CD4-positive, alpha-beta T cell (primary cell): ENCODE results near the gene CDH10. TPM values are rescaled to one million over a fixed set of nuclear protein-coding genes. Genes with fewer than 3 reads are reported as not detected.

Experiments used
- ATAC-seq: fragments of 200-7000 bp; cut with Tn5 transposase; one replicate; pipeline ENCODE4 v1.10.0; 2022; ENCODE audit warnings: mild to moderate bottlenecking; ENCODE audit not compliant: poor library complexity
- CTCF ChIA-PET: fragments of 350-600 bp; sonication (Branson Sonifier 250); formaldehyde crosslinking; loops from one replicate; lab custom pipeline; 2021; ENCODE audit warnings: antibody characterized with exemption, inconsistent platforms; lab: Charles Lee
- POLR2A ChIA-PET: fragments of 350-600 bp; sonication (Branson Sonifier 250); formaldehyde crosslinking; loops from one replicate; lab custom pipeline; 2021; ENCODE audit warnings: antibody characterized with exemption, inconsistent platforms; lab: Charles Lee
- DNase-seq, 14 experiments: peaks; one replicate each; pipeline ENCODE4 v3.0.0-alpha.2; 2013 to 2020; ENCODE audit warnings: mixed read lengths in 2 of 14
- H3K27ac ChIP-seq, 2 donors: one replicate each; pipeline versions ENCODE4 v1.5.1 to v1.7.0; 2013; ENCODE audit warnings: low read length in 2 of 2, low read depth in 1 of 2, mild to moderate bottlenecking in 1 of 2
- H3K27me3 ChIP-seq, 2 experiments: 1 replicate in 1 of 2; 2 replicates in 1 of 2; pipeline versions ENCODE4 v1.6.1 to v1.7.0; 2013; ENCODE audit warnings: low read length in 2 of 2, control low read depth in 1 of 2, mild to moderate bottlenecking in 1 of 2, moderate library complexity in 1 of 2; ENCODE audit not compliant: insufficient read depth in 2 of 2, control insufficient read depth in 1 of 2
- H3K36me3 ChIP-seq: one replicate; pipeline ENCODE4 v1.6.1; 2013; ENCODE audit warnings: low read length, control low read depth; ENCODE audit not compliant: insufficient read depth
- H3K4me1 ChIP-seq: one replicate; pipeline ENCODE4 v1.6.1; 2013; ENCODE audit warnings: low read length, control low read depth; ENCODE audit not compliant: insufficient read depth
- H3K4me3 ChIP-seq: one replicate; pipeline ENCODE4 v1.5.1; 2013; ENCODE audit warnings: mild to moderate bottlenecking, low read length, moderate library complexity
- H3K9me3 ChIP-seq, 2 experiments: 1 replicate in 1 of 2; 2 replicates in 1 of 2; pipeline versions ENCODE4 v1.6.1 to v1.7.0; 2013; ENCODE audit warnings: low read length in 2 of 2, mild to moderate bottlenecking in 2 of 2, control low read depth in 1 of 2, moderate library complexity in 1 of 2; ENCODE audit not compliant: control insufficient read depth in 1 of 2, insufficient read depth in 1 of 2
- H3K27ac Mint-ChIP-seq: one replicate; pipeline ENCODE4 v1.8.0; 2020; ENCODE audit warnings: mixed read lengths
- H3K27me3 Mint-ChIP-seq: one replicate; pipeline ENCODE4 v1.8.0; 2021; ENCODE audit warnings: mixed read lengths
- H3K36me3 Mint-ChIP-seq: one replicate; pipeline ENCODE4 v1.8.0; 2021; ENCODE audit warnings: low read depth, mixed read lengths
- H3K4me1 Mint-ChIP-seq: one replicate; pipeline ENCODE4 v1.8.0; 2021; ENCODE audit warnings: low read depth, mixed read lengths
- H3K4me3 Mint-ChIP-seq: one replicate; pipeline ENCODE4 v1.8.0; 2020; ENCODE audit warnings: mild to moderate bottlenecking, mixed read lengths
- H3K9me3 Mint-ChIP-seq: one replicate; pipeline ENCODE4 v1.8.0; 2020; ENCODE audit warnings: mixed read lengths
- CTCF ChIP-seq: fragments of 200-600 bp; IDR thresholded peaks from one replicate; pipeline ENCODE4 v1.8.0; 2022; ENCODE audit warnings: antibody characterized with exemption, mild to moderate bottlenecking
- intact Hi-C, 2 experiments: fragments of 100-400 bp; cut with DNase I in 1 of 2; cut with micrococcal nuclease in 1 of 2; formaldehyde crosslinking; loops; one replicate each; pipeline versions ENCODE4 v1.15.1 to v1.9.0; 2023 to 2025; cut with DNase I, micrococcal nuclease
- total RNA-seq, 174 experiments: library from RNA in 2 of 174; stranded (reverse) in 2 of 174; gene quantifications; one replicate each; pipeline ENCODE4 v1.2.3 and lab custom pipeline; 2021 to 2026

Gene CDH10
- total RNA-seq, 2 experiments from 2014 or later: not detected

DNA sequence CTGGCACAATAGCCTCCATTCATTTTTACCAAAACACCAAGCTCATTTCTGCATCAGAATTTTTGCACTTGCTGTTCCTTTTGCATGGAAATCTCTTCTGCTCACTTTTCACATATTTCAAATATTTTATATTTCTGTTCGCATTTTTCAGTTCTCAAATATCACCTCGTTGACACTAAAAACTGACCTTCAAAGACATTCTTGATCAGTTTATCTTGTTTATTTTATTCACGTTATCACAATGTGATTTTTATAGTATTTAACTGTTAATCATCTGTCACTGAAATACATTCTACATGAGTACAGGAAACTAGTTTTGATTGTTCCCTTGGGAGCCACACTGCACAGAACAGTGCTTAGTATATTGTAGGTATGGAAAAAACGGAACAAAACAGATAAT, 29.6 kb downstream of the CDH10 start:
- Mint-ChIP-seq H3K4me1 (no peaks in the 10 kb centered on the region), H3K36me3 (no peaks in the 10 kb centered on the region), H3K27ac (no peak overlapping the region), H3K27me3 (no peaks in the 10 kb centered on the region), H3K9me3 (peaks cover 6% of the 10 kb centered on the region), H3K4me3 (no peak overlapping the region)
- Histone ChIP-seq H3K27me3 (no peaks in the 10 kb centered on the region), H3K4me3 (no peak overlapping the region), H3K27ac (no peak overlapping the region), H3K36me3 (no peaks in the 10 kb centered on the region), H3K4me1 (no peaks in the 10 kb centered on the region), H3K9me3 (peaks cover 0 to 5% of the 10 kb centered on the region in 2 experiments)
- ChIA-PET CTCF (no interaction called here), POLR2A (no interaction called here)
- DNase-seq: no peak
- TF ChIP-seq CTCF: no peak
- ATAC-seq: no peak
- intact Hi-C loops: no loop called here

DNA sequence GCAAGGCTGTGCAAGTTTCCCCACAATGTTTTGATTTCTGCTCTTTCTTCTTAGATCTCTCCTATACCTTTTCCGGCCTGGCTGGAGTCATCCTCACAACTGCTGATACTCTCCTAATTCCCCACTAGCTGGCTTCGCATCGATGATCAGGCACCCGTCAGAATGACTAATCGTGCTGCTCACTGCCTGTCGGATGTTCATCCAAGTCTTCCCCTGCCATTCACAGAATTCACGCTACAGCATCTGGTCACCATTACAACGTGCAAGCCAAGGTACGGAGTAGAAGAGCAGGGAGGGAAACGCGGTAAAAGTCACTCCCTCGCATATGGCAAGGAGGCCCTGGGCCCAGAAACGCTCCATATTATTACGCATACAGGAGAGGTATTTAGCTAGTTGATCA, 35.1 kb downstream of the CDH10 start:
- TF ChIP-seq CTCF: no peak

DNA sequence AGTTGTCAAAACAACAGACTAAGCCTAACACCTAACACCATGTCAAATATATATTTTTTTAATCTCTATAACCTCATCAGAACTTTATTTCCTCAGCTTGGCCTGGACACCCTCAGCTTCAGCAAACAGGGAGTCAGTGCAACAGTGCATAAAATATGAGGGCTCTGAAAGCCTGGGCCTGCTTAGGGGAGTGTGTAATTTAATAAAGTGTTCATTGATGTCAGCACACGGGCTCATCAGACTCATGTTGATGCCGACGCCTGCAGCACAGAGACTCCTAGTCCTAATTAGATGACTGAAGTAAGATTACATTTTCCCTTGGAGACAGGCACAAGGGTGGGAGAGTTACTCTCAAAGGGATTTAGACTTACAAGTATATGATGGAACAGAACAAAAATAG, 37.8 kb downstream of the CDH10 start:
- Mint-ChIP-seq H3K27ac (no peak overlapping the region), H3K4me3 (no peak overlapping the region), H3K4me1 (no peaks in the 10 kb centered on the region), H3K27me3 (no peaks in the 10 kb centered on the region), H3K36me3 (no peaks in the 10 kb centered on the region), H3K9me3 (peaks cover 13% of the 10 kb centered on the region)
- ChIA-PET CTCF (no interaction called here), POLR2A (no interaction called here)
- Histone ChIP-seq H3K27ac (no peak overlapping the region), H3K4me1 (no peaks in the 10 kb centered on the region), H3K9me3 (peaks cover 0 to 4% of the 10 kb centered on the region in 2 experiments), H3K36me3 (no peaks in the 10 kb centered on the region), H3K27me3 (no peaks in the 10 kb centered on the region), H3K4me3 (no peak overlapping the region)
- ATAC-seq: no peak
- intact Hi-C loops: no loop called here
- DNase-seq: no peak
- TF ChIP-seq CTCF: no peak

More for the DNA sequence above, 35.1 kb downstream of the CDH10 start:
- ATAC-seq: no peak
- ChIA-PET POLR2A (no interaction called here), CTCF (no interaction called here)
- no peaks in the 10 kb centered on the region for H3K27me3 ChIP-seq
- Mint-ChIP-seq H3K27me3 (no peaks in the 10 kb centered on the region), H3K4me3 (no peak overlapping the region), H3K36me3 (no peaks in the 10 kb centered on the region), H3K4me1 (no peaks in the 10 kb centered on the region), H3K9me3 (peaks cover 11% of the 10 kb centered on the region), H3K27ac (no peak overlapping the region)
- H3K4me3 ChIP-seq: no peak overlapping the region
- intact Hi-C loops: no loop called here
- H3K9me3 ChIP-seq: peaks cover 0 to under 1% of the 10 kb centered on the region in 2 experiments
- no peaks in the 10 kb centered on the region for H3K36me3 ChIP-seq
- H3K4me1 ChIP-seq: no peaks in the 10 kb centered on the region
- H3K27ac ChIP-seq: no peak overlapping the region
- DNase-seq: no peak
